HAP-1 (cell line): ENCODE data around the gene SLC5A9.

Source experiments
- DNase-seq, 2 experiments: peaks; one replicate each; pipeline ENCODE4 v3.0.0-alpha.2; 2016 to 2020; ENCODE audit warnings: low spot score in 2 of 2
- H3K27me3 ChIP-seq: fragments of 250-450 bp; sonication (Bioruptor Pico); 2 replicates; pipeline ENCODE4 v1.5.1; 2020; ENCODE audit warnings: low read depth, mild to moderate bottlenecking, moderate library complexity
- H3K36me3 ChIP-seq: fragments of 250-450 bp; sonication (Bioruptor Pico); replicated peaks from 2 replicates; pipeline ENCODE4 v1.5.1; 2020; ENCODE audit warnings: mild to moderate bottlenecking
- H3K4me1 ChIP-seq: fragments of 250-450 bp; sonication (Bioruptor Pico); 2 replicates; pipeline ENCODE4 v1.5.1; 2020; ENCODE audit warnings: mild to moderate bottlenecking
- H3K4me3 ChIP-seq: fragments of 250-450 bp; sonication (Bioruptor Pico); 2 replicates; pipeline ENCODE4 v1.5.1; 2020; ENCODE audit warnings: mild to moderate bottlenecking, moderate library complexity
- H3K9me3 ChIP-seq: fragments of 250-450 bp; sonication (Bioruptor Pico); 2 replicates; pipeline ENCODE4 v1.5.1; 2020; ENCODE audit warnings: mild to moderate bottlenecking, moderate library complexity
- in situ Hi-C: fragments of 300-500 bp; cut with MboI; formaldehyde crosslinking; loops from 3 replicates; pipeline ENCODE4 v1.14.3; 2020; ENCODE audit warnings: low sequenced_read_pairs, inconsistent platforms, mixed read lengths

Gene SLC5A9

GRCh38 chr1:48235652-48236051 is 13.1 kb downstream of the SLC5A9 start:
- H3K4me3 ChIP-seq, result no peak overlapping the region
- no peaks in the 10 kb centered on the region for H3K4me1 ChIP-seq
- no peak for DNase-seq
- no peaks in the 10 kb centered on the region for H3K36me3 ChIP-seq
- in situ Hi-C loops, result loop anchor here (10.0 kb wide), 1 partner anchor 141 kb away; no protein-coding TSS in a partner anchor
- no peaks in the 10 kb centered on the region for H3K9me3 ChIP-seq
- no peaks in the 10 kb centered on the region for H3K27me3 ChIP-seq

DNA sequence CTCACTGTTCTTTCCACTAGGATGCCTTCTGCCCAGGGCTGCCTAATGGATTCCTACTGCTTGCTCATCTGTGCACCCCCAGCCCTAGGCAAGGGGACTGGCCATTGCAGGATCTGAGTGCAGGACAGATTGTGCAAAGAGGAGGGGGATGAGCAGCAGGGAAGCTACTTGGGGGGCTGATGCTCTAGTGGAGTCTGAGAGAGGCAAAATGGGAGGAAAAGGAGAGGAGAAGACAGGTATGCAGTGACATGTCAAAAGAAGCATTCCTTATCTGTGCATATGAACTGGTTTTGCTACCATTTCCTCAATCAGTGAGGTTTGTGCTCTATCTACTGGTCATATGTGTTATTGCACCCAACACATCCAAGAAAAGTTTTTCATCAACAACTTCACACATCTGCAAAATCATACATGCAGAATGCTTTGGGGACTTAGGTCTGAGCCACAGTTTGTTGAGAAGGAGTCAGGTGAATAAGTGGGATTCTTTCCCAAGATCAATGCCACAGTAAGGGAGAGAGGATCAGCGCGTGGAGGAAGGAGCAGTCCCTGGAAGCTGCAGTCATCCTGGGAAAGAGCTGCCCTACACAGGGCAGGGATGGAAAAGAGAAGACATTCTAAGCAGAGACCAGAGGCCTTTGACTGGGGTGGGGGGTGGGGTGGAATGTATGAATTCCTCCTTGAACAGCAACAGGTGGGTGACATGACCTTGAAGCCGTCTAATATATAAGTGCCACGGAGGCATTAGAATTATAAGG is 14.4 kb downstream of the SLC5A9 start:
- peak in 1 of 2 experiments; percentile 17 for DNase-seq
- in situ Hi-C loops, result loop anchor here (10.0 kb wide), 1 partner anchor 142 kb away; no protein-coding TSS in a partner anchor
- no peak overlapping the region for H3K4me3 ChIP-seq
- no peaks in the 10 kb centered on the region for H3K9me3 ChIP-seq
- H3K4me1 ChIP-seq, result no peaks in the 10 kb centered on the region
- no peaks in the 10 kb centered on the region for H3K27me3 ChIP-seq
- H3K36me3 ChIP-seq, result no peaks in the 10 kb centered on the region

GRCh38 chr1:48242141-48242736 is 19.7 kb downstream of the SLC5A9 start:
- no peaks in the 10 kb centered on the region for H3K36me3 ChIP-seq
- H3K4me1 ChIP-seq, result no peaks in the 10 kb centered on the region
- H3K4me3 ChIP-seq, result no peak overlapping the region
- DNase-seq, result no peak
- no peaks in the 10 kb centered on the region for H3K27me3 ChIP-seq
- H3K9me3 ChIP-seq, result no peaks in the 10 kb centered on the region
- in situ Hi-C loops, result no loop called here

DNA sequence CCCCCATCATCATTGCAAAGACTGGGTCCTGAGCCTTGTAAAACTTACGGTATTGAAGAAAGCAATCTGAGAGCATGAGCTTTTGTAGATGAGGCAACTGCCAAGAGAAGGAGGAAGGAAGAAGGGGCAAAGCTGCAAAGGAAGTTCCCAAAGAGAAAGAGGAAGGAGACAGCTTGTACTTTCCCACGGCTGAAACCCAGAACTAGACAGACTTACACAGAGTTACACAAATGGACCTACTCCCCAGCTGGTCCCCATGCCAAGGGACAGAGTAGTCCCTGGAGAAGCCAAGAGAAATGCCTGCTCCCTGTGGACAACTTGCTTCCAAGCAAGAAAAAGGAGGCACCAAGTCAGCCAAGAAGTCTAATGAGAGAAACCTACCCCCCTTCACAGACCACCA is 22.6 kb downstream of the SLC5A9 start:
- Histone ChIP-seq H3K27me3 (no peaks in the 10 kb centered on the region), H3K4me1 (no peaks in the 10 kb centered on the region), H3K4me3 (no peak overlapping the region), H3K36me3 (no peaks in the 10 kb centered on the region), H3K9me3 (no peaks in the 10 kb centered on the region)
- no peak for DNase-seq
- in situ Hi-C loops, result no loop called here

DNA sequence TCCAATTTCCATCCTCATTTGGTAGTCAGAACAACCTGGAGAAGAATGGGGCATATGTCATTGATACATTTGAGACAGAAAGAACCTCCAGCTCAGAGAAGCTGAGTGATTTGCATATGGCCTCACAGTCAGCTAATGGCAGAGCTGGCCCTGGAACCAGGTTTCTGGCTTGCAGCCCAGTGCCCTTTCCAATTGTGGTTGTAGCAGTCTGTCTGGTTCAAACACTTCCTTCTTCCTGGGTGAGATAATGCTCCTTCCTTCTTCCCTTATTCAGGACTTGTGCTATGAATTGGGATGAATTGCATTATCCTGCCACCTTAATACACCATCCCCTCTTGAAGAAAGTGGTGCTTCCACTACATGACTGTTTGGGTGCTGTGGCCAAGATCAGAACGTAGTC is 24.2 kb downstream of the SLC5A9 start:
- in situ Hi-C loops, result no loop called here
- Histone ChIP-seq H3K4me3 (no peak overlapping the region), H3K4me1 (no peaks in the 10 kb centered on the region), H3K9me3 (no peaks in the 10 kb centered on the region), H3K36me3 (no peaks in the 10 kb centered on the region), H3K27me3 (no peaks in the 10 kb centered on the region)
- DNase-seq, result no peak

DNA sequence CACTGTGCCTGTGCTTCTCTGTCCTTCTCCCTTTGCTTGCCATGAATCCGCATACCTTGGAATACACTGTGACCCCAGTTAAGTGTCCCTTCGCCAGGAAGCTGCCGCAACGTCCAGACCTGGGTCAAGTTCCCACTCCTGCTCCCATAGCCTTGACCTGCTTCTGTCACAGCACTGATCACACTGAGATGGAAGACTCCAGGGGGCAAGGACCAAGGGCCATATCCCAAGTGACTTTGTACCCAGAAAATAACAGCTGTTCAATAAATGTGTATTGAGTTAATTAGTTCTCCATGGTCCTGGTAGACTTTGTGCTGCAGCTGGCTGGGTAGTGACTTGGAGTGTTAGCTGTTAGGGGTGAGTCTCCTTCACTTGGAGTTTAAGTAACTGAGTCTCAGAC is 25.8 kb downstream of the SLC5A9 start:
- no peak overlapping the region for H3K4me3 ChIP-seq
- in situ Hi-C loops, result no loop called here
- no peaks in the 10 kb centered on the region for H3K27me3 ChIP-seq
- no peak for DNase-seq
- no peaks in the 10 kb centered on the region for H3K4me1 ChIP-seq
- no peaks in the 10 kb centered on the region for H3K36me3 ChIP-seq
- no peaks in the 10 kb centered on the region for H3K9me3 ChIP-seq

DNA sequence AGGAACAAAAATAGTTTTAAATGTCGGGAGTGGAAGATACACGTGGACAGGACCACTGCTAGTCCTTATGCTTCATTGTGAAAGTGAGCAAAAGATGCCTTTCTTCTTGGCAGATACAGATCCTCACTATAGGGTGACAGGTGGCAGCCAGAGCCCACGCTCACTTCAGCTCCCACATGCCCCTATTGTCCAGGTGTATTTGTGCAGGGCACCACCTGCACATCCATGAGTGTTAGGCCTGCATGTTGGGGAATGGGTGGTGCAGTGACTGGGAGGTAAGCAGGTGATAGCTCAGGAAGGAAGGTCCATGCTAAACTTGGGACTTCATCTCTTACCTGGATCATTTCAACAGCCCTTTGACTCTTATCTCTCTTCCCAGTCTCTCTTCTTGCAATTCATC is 27.4 kb downstream of the SLC5A9 start:
- no peaks in the 10 kb centered on the region for H3K27me3 ChIP-seq
- in situ Hi-C loops, result no loop called here
- no peak overlapping the region for H3K4me3 ChIP-seq
- no peaks in the 10 kb centered on the region for H3K4me1 ChIP-seq
- DNase-seq, result no peak
- H3K9me3 ChIP-seq, result no peaks in the 10 kb centered on the region
- H3K36me3 ChIP-seq, result no peaks in the 10 kb centered on the region

GRCh38 chr1:48250572-48250971 is 28.1 kb downstream of the SLC5A9 start:
- no peaks in the 10 kb centered on the region for H3K36me3 ChIP-seq
- H3K4me3 ChIP-seq, result no peak overlapping the region
- DNase-seq, result no peak
- in situ Hi-C loops, result no loop called here
- no peaks in the 10 kb centered on the region for H3K4me1 ChIP-seq
- no peaks in the 10 kb centered on the region for H3K9me3 ChIP-seq
- no peaks in the 10 kb centered on the region for H3K27me3 ChIP-seq

GRCh38 chr1:48251323-48251722 is 28.8 kb downstream of the SLC5A9 start:
- in situ Hi-C loops, result no loop called here
- H3K27me3 ChIP-seq, result no peaks in the 10 kb centered on the region
- no peaks in the 10 kb centered on the region for H3K36me3 ChIP-seq
- H3K4me3 ChIP-seq, result no peak overlapping the region
- no peaks in the 10 kb centered on the region for H3K9me3 ChIP-seq
- DNase-seq, result peak in 1 of 2 experiments; percentile 13
- H3K4me1 ChIP-seq, result no peaks in the 10 kb centered on the region

GRCh38 chr1:48251821-48252220 is 29.3 kb downstream of the SLC5A9 start:
- Histone ChIP-seq H3K36me3 (no peaks in the 10 kb centered on the region), H3K4me3 (no peak overlapping the region), H3K27me3 (no peaks in the 10 kb centered on the region), H3K9me3 (no peaks in the 10 kb centered on the region), H3K4me1 (no peaks in the 10 kb centered on the region)
- no peak for DNase-seq
- in situ Hi-C loops, result no loop called here

- no peak for DNase-seq
- Histone ChIP-seq H3K36me3 (no peaks in the 10 kb centered on the region), H3K4me1 (no peaks in the 10 kb centered on the region), H3K27me3 (no peaks in the 10 kb centered on the region), H3K9me3 (no peaks in the 10 kb centered on the region), H3K4me3 (no peak overlapping the region)
- in situ Hi-C loops, result no loop called here
Measured at GRCh38 chr1:48254254-48254653, 31.7 kb downstream of the SLC5A9 start.

GRCh38 chr1:48258106-48258505 is 35.6 kb downstream of the SLC5A9 start:
- Histone ChIP-seq H3K4me1 (no peaks in the 10 kb centered on the region), H3K9me3 (no peaks in the 10 kb centered on the region), H3K27me3 (no peaks in the 10 kb centered on the region), H3K4me3 (no peak overlapping the region), H3K36me3 (no peaks in the 10 kb centered on the region)
- DNase-seq, result no peak
- in situ Hi-C loops, result no loop called here

- H3K36me3 ChIP-seq, result no peaks in the 10 kb centered on the region
- H3K4me3 ChIP-seq, result no peak overlapping the region
- in situ Hi-C loops, result no loop called here
- no peaks in the 10 kb centered on the region for H3K27me3 ChIP-seq
- no peaks in the 10 kb centered on the region for H3K9me3 ChIP-seq
- DNase-seq, result no peak
- no peaks in the 10 kb centered on the region for H3K4me1 ChIP-seq
Measured at GRCh38 chr1:48261881-48262400, 39.4 kb downstream of the SLC5A9 start.

DNA sequence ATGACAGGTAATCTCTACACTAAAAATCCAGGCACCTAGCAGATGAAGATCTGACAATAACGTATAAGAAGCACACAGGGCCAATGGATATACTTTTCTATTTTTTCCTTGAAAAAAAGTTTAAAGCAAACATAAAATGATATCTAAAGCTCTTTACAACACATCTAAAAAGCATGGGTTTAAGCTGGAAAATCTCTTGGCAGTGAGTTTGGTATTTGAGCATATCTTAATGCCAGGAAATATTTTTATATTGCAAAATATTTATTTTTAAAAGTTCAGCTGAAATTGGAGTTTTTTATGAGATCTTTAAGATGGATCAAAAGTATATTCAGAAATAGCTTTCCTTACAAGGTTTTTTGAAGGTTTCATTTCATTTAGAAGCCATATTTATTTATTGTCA is 40.5 kb downstream of the SLC5A9 start:
- H3K36me3 ChIP-seq, result no peaks in the 10 kb centered on the region
- no peaks in the 10 kb centered on the region for H3K9me3 ChIP-seq
- in situ Hi-C loops, result no loop called here

More for the DNA sequence above, 40.5 kb downstream of the SLC5A9 start:
- no peak overlapping the region for H3K4me3 ChIP-seq
- DNase-seq, result no peak
- H3K4me1 ChIP-seq, result no peaks in the 10 kb centered on the region
- no peaks in the 10 kb centered on the region for H3K27me3 ChIP-seq
